ENCODE measurements around the gene ATXN1. TPM values are rescaled to one million over a fixed set of nuclear protein-coding genes. Genes with fewer than 3 reads are reported as not detected.

ATXN1 gene
- total RNA-seq, 4 donors from 2014 or later: 16.3 to 52.2 (median 25.7) TPM

GRCh38 chr6:16800341-16800740, 39.1 kb upstream of the ATXN1 start:
- no peak for DNase-seq (ENCODE audit: low spot score in 2 of 2)
- intact Hi-C loops (cut with DNase I; ENCODE audit: low total_unique reads): no loop called here
- TF ChIP-seq POLR2A (IDR thresholded peaks at IDR 0.05): no peak
- TF ChIP-seq, protein P1, sequence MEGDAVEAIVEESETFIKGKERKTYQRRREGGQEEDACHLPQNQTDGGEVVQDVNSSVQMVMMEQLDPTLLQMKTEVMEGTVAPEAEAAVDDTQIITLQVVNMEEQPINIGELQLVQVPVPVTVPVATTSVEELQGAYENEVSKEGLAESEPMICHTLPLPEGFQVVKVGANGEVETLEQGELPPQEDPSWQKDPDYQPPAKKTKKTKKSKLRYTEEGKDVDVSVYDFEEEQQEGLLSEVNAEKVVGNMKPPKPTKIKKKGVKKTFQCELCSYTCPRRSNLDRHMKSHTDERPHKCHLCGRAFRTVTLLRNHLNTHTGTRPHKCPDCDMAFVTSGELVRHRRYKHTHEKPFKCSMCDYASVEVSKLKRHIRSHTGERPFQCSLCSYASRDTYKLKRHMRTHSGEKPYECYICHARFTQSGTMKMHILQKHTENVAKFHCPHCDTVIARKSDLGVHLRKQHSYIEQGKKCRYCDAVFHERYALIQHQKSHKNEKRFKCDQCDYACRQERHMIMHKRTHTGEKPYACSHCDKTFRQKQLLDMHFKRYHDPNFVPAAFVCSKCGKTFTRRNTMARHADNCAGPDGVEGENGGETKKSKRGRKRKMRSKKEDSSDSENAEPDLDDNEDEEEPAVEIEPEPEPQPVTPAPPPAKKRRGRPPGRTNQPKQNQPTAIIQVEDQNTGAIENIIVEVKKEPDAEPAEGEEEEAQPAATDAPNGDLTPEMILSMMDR (IDR thresholded peaks at IDR 0.05): no peak
- WGBS, 2 donors: 56 to 72% methylated on average over 3 of the region's 3 CpGs
- H3K4me3 ChIP-seq (ENCODE audit: low read depth, poor library complexity, severe bottlenecking): no peak overlapping the region

DNA sequence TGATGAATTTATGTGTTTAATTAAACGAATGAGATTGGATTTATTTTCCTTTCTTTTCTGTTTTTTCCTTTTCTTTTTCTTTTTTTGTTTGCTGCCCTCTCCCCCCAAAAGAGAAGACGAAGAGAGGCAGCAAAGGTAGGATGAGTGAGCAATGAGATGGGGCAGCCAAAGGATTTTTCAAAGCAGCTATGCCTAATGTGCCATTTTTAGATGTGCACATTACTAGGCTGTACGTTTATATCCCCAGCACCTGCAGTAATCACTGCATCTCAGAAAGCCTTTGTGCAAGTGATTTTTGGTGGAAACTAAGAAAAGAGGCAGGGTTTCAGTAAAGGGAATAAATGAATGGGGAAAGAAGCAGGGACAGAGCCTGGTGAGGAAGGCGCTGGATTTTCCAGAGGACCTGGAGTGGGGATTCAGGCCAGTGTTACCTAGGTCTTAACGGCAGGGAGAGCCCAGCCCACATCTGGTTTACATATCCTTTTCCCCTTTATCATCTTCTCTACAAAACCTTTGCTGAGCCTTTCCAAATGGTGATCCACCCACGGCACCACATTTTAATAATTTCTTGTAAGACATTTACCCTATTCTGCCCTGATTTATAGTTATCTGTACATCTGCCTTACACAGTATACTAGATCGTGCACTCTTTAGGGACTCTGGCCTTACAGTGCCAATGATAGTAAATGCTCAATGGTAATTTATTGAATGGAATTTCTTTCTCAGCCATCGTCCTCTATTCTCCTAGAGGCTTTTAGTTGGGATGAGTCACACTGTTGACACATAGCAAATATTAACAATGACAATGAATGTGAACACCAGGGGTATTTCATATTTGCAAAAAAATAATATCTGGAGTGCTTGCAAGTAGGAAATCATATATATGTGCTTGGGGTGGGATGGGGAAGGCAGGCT, 38.3 kb upstream of the ATXN1 start:
- DNase-seq (ENCODE audit: low spot score in 2 of 2): no peak
- WGBS, 2 donors: 52 to 54% methylated on average over 8 of the region's 8 CpGs
- intact Hi-C loops (cut with DNase I; ENCODE audit: low total_unique reads): no loop called here
- TF ChIP-seq, protein P1 (IDR thresholded peaks at IDR 0.05): no peak
- no peak for TF ChIP-seq POLR2A (IDR thresholded peaks at IDR 0.05)
- no peak overlapping the region for H3K4me3 ChIP-seq (ENCODE audit: low read depth, poor library complexity, severe bottlenecking)

GRCh38 chr6:16793828-16794412, 32.7 kb upstream of the ATXN1 start:
- DNase-seq (ENCODE audit: low spot score in 2 of 2): no peak
- intact Hi-C loops (cut with DNase I; ENCODE audit: low total_unique reads): no loop called here
- no peak overlapping the region for H3K4me3 ChIP-seq (ENCODE audit: low read depth, poor library complexity, severe bottlenecking)
- TF ChIP-seq POLR2A (IDR thresholded peaks at IDR 0.05): no peak
- TF ChIP-seq, protein P1 (IDR thresholded peaks at IDR 0.05): no peak
- WGBS, 2 donors: 91 to 93% methylated on average over 3 of the region's 3 CpGs

- TF ChIP-seq POLR2A (IDR thresholded peaks at IDR 0.05): no peak
- TF ChIP-seq, protein P1 (IDR thresholded peaks at IDR 0.05): no peak
Measured at GRCh38 chr6:16789329-16790038, 28.2 kb upstream of the ATXN1 start.

GRCh38 chr6:16787128-16787682, 25.9 kb upstream of the ATXN1 start:
- DNase-seq (ENCODE audit: low spot score in 2 of 2): no peak
- intact Hi-C loops (cut with DNase I; ENCODE audit: low total_unique reads): no loop called here
- TF ChIP-seq POLR2A (IDR thresholded peaks at IDR 0.05): no peak
- TF ChIP-seq, protein P1 (IDR thresholded peaks at IDR 0.05): no peak
- no peak overlapping the region for H3K4me3 ChIP-seq (ENCODE audit: low read depth, poor library complexity, severe bottlenecking)
- WGBS, 2 donors: 88% methylated on average over 1 of the region's 1 CpG

More at GRCh38 chr6:16789329-16790038, 28.2 kb upstream of the ATXN1 start:
- intact Hi-C loops (cut with DNase I; ENCODE audit: low total_unique reads): no loop called here
- no peak for DNase-seq (ENCODE audit: low spot score in 2 of 2)
- 68 to 72% methylated on average over 2 of the region's 2 CpGs for WGBS, 2 donors
- no peak overlapping the region for H3K4me3 ChIP-seq (ENCODE audit: low read depth, poor library complexity, severe bottlenecking)

All from lower leg skin (tissue), 4 donors.